GM12873 (cell line): ENCODE results near the gene ARPP21.

ENCODE experiments used
- CTCF ChIP-seq: IDR thresholded peaks from 2 replicates; pipeline ENCODE4 v1.5.1; 2012; ENCODE audit warnings: low read depth, mild to moderate bottlenecking, moderate library complexity, low read length, control low read depth; ENCODE audit not compliant: insufficient read depth; ENCODE audit errors: missing control alignments

ARPP21 gene

DNA sequence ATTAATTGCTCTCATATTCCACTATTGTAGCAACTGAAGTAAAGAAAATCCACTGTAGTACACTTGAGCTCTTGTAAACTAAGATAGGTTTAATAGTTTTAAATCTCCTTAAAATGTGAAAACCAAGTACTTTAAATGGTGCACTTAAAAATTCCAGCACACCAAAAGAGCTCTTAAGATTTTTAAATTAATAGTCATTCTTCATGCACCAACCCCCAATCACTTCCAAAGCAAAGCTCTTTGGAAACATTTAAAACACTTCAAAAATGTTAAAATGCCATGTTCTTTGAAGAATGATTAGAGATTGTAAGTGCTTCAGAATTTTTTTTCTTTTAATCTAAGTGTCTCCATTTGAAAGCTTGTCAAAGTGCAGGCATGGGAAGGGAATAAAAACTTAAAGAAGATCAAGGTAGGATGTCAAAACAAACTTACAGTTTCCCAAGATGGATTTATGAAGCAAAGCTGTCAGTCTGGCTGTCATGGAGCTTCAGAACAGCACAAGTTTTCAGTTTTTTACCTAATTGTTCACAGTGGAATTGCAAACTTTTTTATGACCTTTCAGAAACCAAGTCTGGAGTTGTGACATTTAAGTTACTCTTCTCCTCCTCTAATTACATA, 84.3 kb downstream of the ARPP21 start:
- TF ChIP-seq CTCF, result no peak

GRCh38 chr3:35724106-35724505, 84.8 kb downstream of the ARPP21 start:
- no peak for TF ChIP-seq CTCF

DNA sequence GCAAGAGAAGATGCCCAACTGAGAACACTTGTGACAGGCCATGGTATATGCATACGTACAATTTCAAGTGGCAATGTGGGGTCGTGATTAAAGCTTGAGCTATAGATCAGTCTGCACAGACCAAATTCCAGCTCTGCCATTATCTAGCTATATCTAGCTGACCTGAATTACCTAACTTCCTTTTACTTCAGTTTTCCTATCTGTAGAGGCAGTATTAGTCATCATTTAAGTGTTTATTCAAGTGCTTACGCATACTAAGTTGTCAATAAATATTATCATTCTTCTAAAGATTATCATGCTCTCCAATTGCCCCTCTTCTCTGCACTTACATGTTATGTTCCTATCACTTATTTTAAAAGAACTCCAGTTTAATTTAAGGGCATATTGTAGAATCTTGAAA, 87.9 kb downstream of the ARPP21 start:
- no peak for TF ChIP-seq CTCF

GRCh38 chr3:35733341-35733740, 94.0 kb downstream of the ARPP21 start:
- TF ChIP-seq CTCF, result no peak

- TF ChIP-seq CTCF, result no peak
Measured at GRCh38 chr3:35733864-35734263, 94.5 kb downstream of the ARPP21 start.

DNA sequence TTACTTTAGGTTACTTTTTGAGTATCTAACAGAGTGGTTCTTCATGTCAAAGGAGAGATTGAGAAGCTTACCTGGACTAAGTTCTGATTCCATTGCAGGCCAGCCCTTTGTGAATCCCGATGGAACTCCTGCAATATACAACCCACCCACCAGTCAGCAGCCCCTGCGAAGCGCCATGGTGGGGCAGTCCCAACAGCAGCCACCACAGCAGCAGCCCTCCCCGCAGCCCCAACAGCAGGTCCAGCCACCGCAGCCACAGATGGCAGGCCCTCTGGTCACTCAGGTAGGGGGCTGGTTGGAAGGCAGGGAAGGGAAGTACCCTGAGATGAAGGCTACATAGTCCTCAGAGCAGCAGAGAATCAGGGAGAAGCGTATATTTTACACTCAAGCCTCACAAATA, 97.8 kb downstream of the ARPP21 start:
- TF ChIP-seq CTCF, result no peak

- TF ChIP-seq CTCF, result no peak
Measured at GRCh38 chr3:35737527-35737926, 98.2 kb downstream of the ARPP21 start.
